ENCODE data around the gene HNMT.

GRCh38 chr2:138035608-138036217 is 71.4 kb downstream of the HNMT start:
- TF ChIP-seq POLR2A (IDR thresholded peaks at IDR 0.05) = no peak
- TF ChIP-seq, protein P1, sequence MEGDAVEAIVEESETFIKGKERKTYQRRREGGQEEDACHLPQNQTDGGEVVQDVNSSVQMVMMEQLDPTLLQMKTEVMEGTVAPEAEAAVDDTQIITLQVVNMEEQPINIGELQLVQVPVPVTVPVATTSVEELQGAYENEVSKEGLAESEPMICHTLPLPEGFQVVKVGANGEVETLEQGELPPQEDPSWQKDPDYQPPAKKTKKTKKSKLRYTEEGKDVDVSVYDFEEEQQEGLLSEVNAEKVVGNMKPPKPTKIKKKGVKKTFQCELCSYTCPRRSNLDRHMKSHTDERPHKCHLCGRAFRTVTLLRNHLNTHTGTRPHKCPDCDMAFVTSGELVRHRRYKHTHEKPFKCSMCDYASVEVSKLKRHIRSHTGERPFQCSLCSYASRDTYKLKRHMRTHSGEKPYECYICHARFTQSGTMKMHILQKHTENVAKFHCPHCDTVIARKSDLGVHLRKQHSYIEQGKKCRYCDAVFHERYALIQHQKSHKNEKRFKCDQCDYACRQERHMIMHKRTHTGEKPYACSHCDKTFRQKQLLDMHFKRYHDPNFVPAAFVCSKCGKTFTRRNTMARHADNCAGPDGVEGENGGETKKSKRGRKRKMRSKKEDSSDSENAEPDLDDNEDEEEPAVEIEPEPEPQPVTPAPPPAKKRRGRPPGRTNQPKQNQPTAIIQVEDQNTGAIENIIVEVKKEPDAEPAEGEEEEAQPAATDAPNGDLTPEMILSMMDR (IDR thresholded peaks at IDR 0.05) = no peak
